GM23248 (cell line): ENCODE data around the gene DRD1. TPM values are rescaled to one million over a fixed set of nuclear protein-coding genes. Genes with fewer than 3 reads are reported as not detected.

ENCODE experiments used
- DNase-seq: peaks from one replicate; pipeline ENCODE4 v3.0.0-alpha.2; 2015
- H2AFZ ChIP-seq: fragments of 200-600 bp; sonication (generic); 2 replicates; pipeline ENCODE4 v1.6.1; 2016; ENCODE audit warnings: antibody characterized with exemption
- H3F3A ChIP-seq: fragments of 200-600 bp; sonication (generic); 2 replicates; pipeline ENCODE4 v1.6.1; 2016; ENCODE audit warnings: mild to moderate bottlenecking, antibody characterized with exemption, mixed run types; ENCODE audit not compliant: insufficient read depth
- H3K27ac ChIP-seq: fragments of 200-600 bp; sonication (generic); 2 replicates; pipeline ENCODE4 v1.5.1; 2016; ENCODE audit warnings: mild to moderate bottlenecking
- H3K27me3 ChIP-seq: fragments of 200-600 bp; sonication (generic); replicated peaks from 2 replicates; pipeline ENCODE4 v1.6.1; 2016; ENCODE audit warnings: mild to moderate bottlenecking; ENCODE audit not compliant: insufficient read depth
- H3K36me3 ChIP-seq: fragments of 200-600 bp; sonication (generic); 2 replicates; pipeline ENCODE4 v1.6.1; 2016; ENCODE audit warnings: low read depth, mild to moderate bottlenecking
- H3K4me1 ChIP-seq: fragments of 200-600 bp; sonication (generic); 2 replicates; pipeline ENCODE4 v1.6.1; 2016; ENCODE audit warnings: mild to moderate bottlenecking; ENCODE audit not compliant: insufficient read depth
- H3K4me2 ChIP-seq: fragments of 200-600 bp; sonication (generic); one replicate; pipeline ENCODE4 v1.6.1; 2016; ENCODE audit warnings: mild to moderate bottlenecking; ENCODE audit not compliant: unreplicated experiment
- H3K4me3 ChIP-seq: fragments of 200-600 bp; sonication (generic); 2 replicates; pipeline ENCODE4 v1.5.1; 2016; ENCODE audit warnings: mild to moderate bottlenecking
- H3K79me2 ChIP-seq: fragments of 200-600 bp; sonication (generic); 2 replicates; pipeline ENCODE4 v1.6.1; 2016; ENCODE audit warnings: mild to moderate bottlenecking; ENCODE audit not compliant: insufficient read depth
- H3K9ac ChIP-seq: fragments of 200-600 bp; sonication (generic); 2 replicates; pipeline ENCODE4 v1.6.1; 2016; ENCODE audit warnings: mild to moderate bottlenecking
- H3K9me2 ChIP-seq: fragments of 200-600 bp; sonication (generic); 2 replicates; pipeline ENCODE4 v1.6.1; 2016; ENCODE audit warnings: mixed run types, mild to moderate bottlenecking, moderate library complexity; ENCODE audit not compliant: insufficient read depth
- H3K9me3 ChIP-seq: fragments of 200-600 bp; sonication (generic); one replicate; pipeline ENCODE4 v1.6.1; 2017; ENCODE audit warnings: low read depth
- H4K20me1 ChIP-seq: fragments of 200-600 bp; sonication (generic); 2 replicates; pipeline ENCODE4 v1.6.0; 2016; ENCODE audit not compliant: insufficient read depth
- EZH2 ChIP-seq: fragments of 200-600 bp; sonication (generic); IDR thresholded peaks from 2 replicates; pipeline ENCODE4 v1.6.1; 2018; ENCODE audit warnings: antibody characterized with exemption, mild to moderate bottlenecking; ENCODE audit not compliant: insufficient read depth, poor library complexity, severe bottlenecking
- EZH2phosphoT487 ChIP-seq: fragments of 200-600 bp; sonication (generic); IDR thresholded peaks from 2 replicates; pipeline ENCODE4 v1.6.1; 2018; ENCODE audit warnings: antibody characterized with exemption, moderate library complexity, mild to moderate bottlenecking, low read depth; ENCODE audit not compliant: insufficient read depth
- WGBS, 2 experiments: methylation state at CpG; one replicate each; pipeline ENCODE4 v1.1.6; 2015 to 2017; ENCODE audit warnings: low lambda C conversion rate in 2 of 2, low coverage in 1 of 2; ENCODE audit errors: missing lambda C conversion rate in 2 of 2; 5-methylcytosine and 5-hydroxymethylcytosine counted together
- in situ Hi-C: fragments of 300-500 bp; cut with MboI; formaldehyde crosslinking; loops from 2 replicates; pipeline ENCODE4 v1.15.0; 2020
- polyA plus RNA-seq: library from polyadenylated mRNA; unstranded; fragments of >200 nt; fragmentation: Nextera tagmentation; extraction: Ambion mirVana; gene quantifications from 2 replicates; pipeline ENCODE4 v1.2.1, GENCODE V29; 2016
- total RNA-seq: library from RNA; depleted of rRNA; stranded (reverse); fragments of >200 nt; shearing (Covaris generic); gene quantifications from 2 replicates; pipeline ENCODE4 v1.2.3, GENCODE V29; 2014

The DRD1 gene
- total and polyA plus RNA-seq, 2 experiments from 2014 or later = not detected

DNA sequence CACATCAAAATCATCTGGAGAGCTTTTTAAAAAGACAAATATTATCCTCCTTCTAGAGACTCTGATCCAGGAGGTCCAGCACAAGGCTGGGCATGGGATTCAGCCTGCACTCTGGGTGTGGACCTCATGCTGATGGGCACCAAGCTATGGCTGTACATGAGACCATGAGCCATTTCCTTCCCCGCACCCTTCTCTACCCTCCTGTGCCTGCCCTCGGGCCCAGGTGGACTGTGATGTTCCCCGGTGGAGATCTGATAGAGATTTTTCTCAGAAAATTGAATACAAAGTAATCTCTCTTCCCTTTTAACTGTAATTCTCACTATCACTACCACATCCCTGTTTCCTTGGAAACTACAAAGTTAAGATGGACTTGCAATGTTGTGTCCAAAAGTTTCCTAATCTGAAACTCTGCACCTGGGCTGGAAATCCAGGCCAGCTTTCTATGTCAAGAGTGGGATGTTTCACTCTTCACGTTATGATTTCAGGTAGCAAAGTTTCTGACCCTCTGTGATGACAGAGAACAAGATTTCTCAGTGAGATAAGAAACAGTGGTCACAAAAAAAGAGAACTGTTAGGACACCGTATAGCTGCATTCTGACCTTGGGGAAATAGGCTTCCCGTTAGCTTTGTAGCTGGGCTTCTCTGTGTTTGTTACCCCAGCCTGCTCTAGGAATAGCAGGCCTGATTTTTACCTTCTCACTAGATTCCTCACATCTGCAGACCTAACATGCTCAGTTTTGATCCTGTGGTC lies 45.9 kb upstream of the DRD1 start:
- Histone ChIP-seq H3K27me3 (no peaks in the 10 kb centered on the region), H3F3A (no peaks in the 10 kb centered on the region), H3K9ac (no peak overlapping the region), H3K4me3 (no peak overlapping the region), H3K27ac (no peak overlapping the region), H4K20me1 (peaks cover 4% of the 10 kb centered on the region; the same call in 1 of the 2 replicates), H3K4me1 (no peaks in the 10 kb centered on the region), H3K79me2 (peaks cover 98% of the 10 kb centered on the region), H2AFZ (no peak overlapping the region), H3K9me3 (no peaks in the 10 kb centered on the region), H3K9me2 (no peaks in the 10 kb centered on the region), H3K4me2 (no peak overlapping the region), H3K36me3 (peaks cover 35% of the 10 kb centered on the region)
- TF ChIP-seq EZH2phosphoT487 = no peak
- DNase-seq = no peak
- 92 to 94% methylated on average over 6 of the region's 6 CpGs for WGBS, 2 experiments
- in situ Hi-C loops = no loop called here

DNA sequence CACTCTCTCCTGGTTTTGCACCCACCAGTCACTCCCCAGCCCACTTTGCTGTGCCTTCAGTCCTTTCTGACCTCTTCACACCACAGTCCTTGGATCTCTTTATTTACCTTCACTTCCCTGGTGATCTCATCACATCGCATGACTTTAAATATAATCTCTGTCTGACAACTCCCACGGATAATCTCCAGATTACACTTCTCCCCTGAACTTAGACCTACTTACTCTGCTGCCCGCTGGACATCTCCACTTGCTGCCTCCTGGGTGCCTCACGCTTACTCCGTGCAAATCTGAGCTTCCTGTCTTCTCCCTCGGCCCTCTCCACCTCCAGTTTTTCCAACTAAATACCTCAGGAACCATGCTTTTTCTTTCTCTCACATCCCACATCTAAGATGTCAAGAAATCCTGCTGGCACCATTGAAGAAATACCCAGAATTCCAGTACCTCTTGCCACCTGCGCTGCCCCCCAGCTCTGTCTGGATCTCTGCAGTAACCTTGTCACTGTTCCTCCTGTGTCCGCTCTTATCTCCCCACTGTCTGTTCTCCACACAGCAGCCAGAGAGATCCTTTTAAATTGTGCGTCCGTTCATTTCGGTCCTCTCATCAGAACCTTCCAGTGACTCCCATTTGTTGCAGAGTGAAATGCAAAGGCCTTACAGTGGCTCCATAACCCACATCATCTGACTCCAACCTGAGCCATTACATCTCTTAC lies 43.7 kb upstream of the DRD1 start:
- in situ Hi-C loops = no loop called here
- 97 to 98% methylated on average over 11 of the region's 11 CpGs for WGBS, 2 experiments
- H3K79me2 ChIP-seq = peaks cover 100% of the 10 kb centered on the region
- H4K20me1 ChIP-seq = peaks cover 4% of the 10 kb centered on the region; the same call in 1 of the 2 replicates
- no peak for DNase-seq
- TF ChIP-seq EZH2phosphoT487 = no peak
- no peak for TF ChIP-seq EZH2
- no peak overlapping the region for H3K4me2 ChIP-seq
- no peaks in the 10 kb centered on the region for H3F3A ChIP-seq
- H3K9ac ChIP-seq = no peak overlapping the region
- no peaks in the 10 kb centered on the region for H3K4me1 ChIP-seq
- H3K9me3 ChIP-seq = no peaks in the 10 kb centered on the region
- H2AFZ ChIP-seq = no peak overlapping the region
- H3K4me3 ChIP-seq = no peak overlapping the region
- H3K27me3 ChIP-seq = no peaks in the 10 kb centered on the region
- peaks cover 19% of the 10 kb centered on the region for H3K36me3 ChIP-seq
- no peaks in the 10 kb centered on the region for H3K9me2 ChIP-seq
- H3K27ac ChIP-seq = no peak overlapping the region

DNA sequence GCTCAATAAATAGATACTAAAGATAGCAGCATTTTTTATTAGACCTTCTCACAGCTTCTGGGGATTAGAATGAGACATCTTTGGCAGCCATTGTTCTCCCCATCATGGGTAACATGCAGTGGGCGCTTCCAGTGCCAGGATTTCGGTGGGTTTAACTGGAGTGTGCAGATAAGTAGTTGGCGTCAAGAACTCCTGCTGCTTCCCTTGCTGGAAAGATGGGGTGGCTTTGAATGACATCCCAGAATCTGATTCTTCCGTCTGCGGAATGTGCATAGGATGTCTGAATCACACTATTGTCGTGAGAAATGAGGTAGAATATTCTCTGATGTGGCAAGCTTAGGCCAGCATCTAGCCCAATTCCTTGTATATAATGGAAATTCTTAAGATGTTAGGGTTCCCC lies 41.6 kb upstream of the DRD1 start:
- in situ Hi-C loops = no loop called here
- H3K27me3 ChIP-seq = no peaks in the 10 kb centered on the region
- WGBS, 2 experiments = 93 to 96% methylated on average over 6 of the region's 6 CpGs
- 0 out of 2 replicates have a peak, but pooled peaks cover 1% of the 10 kb centered on the region for H3K4me1 ChIP-seq
- TF ChIP-seq EZH2phosphoT487 = no peak
- no peak for TF ChIP-seq EZH2
- no peak for DNase-seq
- H2AFZ ChIP-seq = no peak overlapping the region
- H3K27ac ChIP-seq = no peak overlapping the region
- H4K20me1 ChIP-seq = peaks cover 4% of the 10 kb centered on the region; the same call in 1 of the 2 replicates
- 0 out of 2 replicates have a peak, but pooled peaks cover 7% of the 10 kb centered on the region for H3K36me3 ChIP-seq
- H3K79me2 ChIP-seq = peaks cover 100% of the 10 kb centered on the region
- no peak overlapping the region for H3K4me2 ChIP-seq
- no peak overlapping the region for H3K4me3 ChIP-seq
- H3K9me3 ChIP-seq = no peaks in the 10 kb centered on the region
- no peaks in the 10 kb centered on the region for H3K9me2 ChIP-seq
- H3K9ac ChIP-seq = no peak overlapping the region
- H3F3A ChIP-seq = no peaks in the 10 kb centered on the region

DNA sequence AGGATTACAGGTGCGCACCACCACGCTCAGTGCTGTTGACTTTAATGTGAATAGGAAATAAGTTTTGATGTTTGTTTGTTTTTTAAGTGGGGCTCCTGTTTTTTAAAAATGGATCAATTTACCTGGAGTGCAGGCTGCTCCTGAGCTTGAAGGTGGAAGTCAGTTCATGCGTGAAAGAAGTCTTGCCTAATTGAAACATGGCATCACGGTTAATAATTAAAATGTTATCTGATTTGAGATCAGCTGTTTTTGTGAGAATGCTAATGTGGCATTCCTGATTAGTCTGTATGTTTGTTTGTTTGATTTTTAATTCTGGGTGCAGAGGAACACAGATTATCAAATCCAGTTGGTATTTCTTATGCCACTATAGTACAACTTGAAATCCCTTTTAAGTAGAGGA lies 40.8 kb upstream of the DRD1 start:
- no peaks in the 10 kb centered on the region for H3K9me3 ChIP-seq
- TF ChIP-seq EZH2phosphoT487 (no peak), EZH2 (no peak)
- no peaks in the 10 kb centered on the region for H3F3A ChIP-seq
- H3K4me2 ChIP-seq = no peak overlapping the region
- peaks cover 4% of the 10 kb centered on the region; the same call in 1 of the 2 replicates for H4K20me1 ChIP-seq
- H3K27me3 ChIP-seq = no peaks in the 10 kb centered on the region
- H3K4me1 ChIP-seq = peaks cover 9% of the 10 kb centered on the region
- H3K27ac ChIP-seq = no peak overlapping the region
- H3K36me3 ChIP-seq = 0 out of 2 replicates have a peak, but pooled peaks cover 7% of the 10 kb centered on the region
- no peak overlapping the region for H3K4me3 ChIP-seq
- WGBS, 2 experiments = 98 to 100% methylated on average over 4 of the region's 4 CpGs
- no peak for DNase-seq
- in situ Hi-C loops = no loop called here
- peaks cover 100% of the 10 kb centered on the region for H3K79me2 ChIP-seq
- no peak overlapping the region for H2AFZ ChIP-seq
- H3K9me2 ChIP-seq = no peaks in the 10 kb centered on the region
- H3K9ac ChIP-seq = no peak overlapping the region
